ENCODE measurements around the gene CDH16. TPM values are rescaled to one million over a fixed set of nuclear protein-coding genes. Genes with fewer than 3 reads are reported as not detected.

CDH16 gene
- total and polyA plus RNA-seq, 2 of the 13 experiments (the other 11 are each of a cell fraction or from before 2014, with no cell fraction given): 2.7 to 3.9 TPM

DNA sequence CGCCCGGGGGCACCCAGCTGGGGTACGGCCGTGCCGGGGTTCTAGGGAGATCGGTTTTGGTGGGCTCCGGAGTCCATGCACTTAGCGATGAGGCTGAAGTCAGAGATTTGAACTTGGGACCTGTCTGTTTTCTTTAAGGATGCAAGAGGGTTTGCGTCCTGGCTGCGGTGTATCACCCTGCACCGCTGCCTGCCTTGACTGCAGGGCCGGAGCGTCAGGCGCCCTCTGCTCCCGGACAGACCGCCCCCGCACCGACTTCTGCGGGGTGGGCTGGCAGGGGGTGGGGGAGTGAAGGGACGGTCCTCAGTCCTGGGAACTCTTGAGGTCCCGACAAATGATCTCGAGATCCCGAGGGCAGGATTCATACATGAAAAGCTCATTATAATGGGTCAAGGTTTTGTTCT is 37.7 kb downstream of the CDH16 start (continued):
- TF ChIP-seq ZNF570 (CRISPR knock-in tag; IDR thresholded peaks at IDR 0.05; ENCODE audit: borderline replicate concordance) (no peak), AHR (CRISPR knock-in tag; IDR thresholded peaks at IDR 0.05) (no peak), TCF12 (IDR thresholded peaks at IDR 0.05) (no peak), TCF12 (CRISPR knock-in tag; IDR thresholded peaks at IDR 0.05) (0 out of 2 replicates have a peak, but pooled peaks have one; percentile 11), NFYC (CRISPR knock-in tag; IDR thresholded peaks at IDR 0.05) (no peak), ZSCAN29 (CRISPR knock-in tag; conservative IDR thresholded peaks at IDR 0.05) (no peak), NFATC3 (CRISPR knock-in tag; IDR thresholded peaks at IDR 0.05) (0 out of 2 replicates have a peak, but pooled peaks have one; percentile 5), NFKB2 (CRISPR knock-in tag; IDR thresholded peaks at IDR 0.05; ENCODE audit: borderline replicate concordance) (peak; percentile 13; the same call in 1 of the 2 replicates), IRX3 (CRISPR knock-in tag; IDR thresholded peaks at IDR 0.05; ENCODE audit: borderline replicate concordance, low read depth) (no peak), KDM5A (IDR thresholded peaks at IDR 0.05; ENCODE audit: borderline replicate concordance, low read length) (0 out of 2 replicates have a peak, but pooled peaks have one; percentile 12), ARNTL (CRISPR knock-in tag; IDR thresholded peaks at IDR 0.05) (peak; percentile 7; the same call in 1 of the 2 replicates), ZBTB42 (CRISPR knock-in tag; IDR thresholded peaks at IDR 0.05) (no peak), ZNF709 (CRISPR knock-in tag; IDR thresholded peaks at IDR 0.05) (no peak), GPN1 (CRISPR knock-in tag; IDR thresholded peaks at IDR 0.05; ENCODE audit: borderline replicate concordance) (no peak), MED13 (CRISPR knock-in tag; IDR thresholded peaks at IDR 0.05) (0 out of 2 replicates have a peak, but pooled peaks have one; percentile 0)
- TF ChIP-seq, protein P1, sequence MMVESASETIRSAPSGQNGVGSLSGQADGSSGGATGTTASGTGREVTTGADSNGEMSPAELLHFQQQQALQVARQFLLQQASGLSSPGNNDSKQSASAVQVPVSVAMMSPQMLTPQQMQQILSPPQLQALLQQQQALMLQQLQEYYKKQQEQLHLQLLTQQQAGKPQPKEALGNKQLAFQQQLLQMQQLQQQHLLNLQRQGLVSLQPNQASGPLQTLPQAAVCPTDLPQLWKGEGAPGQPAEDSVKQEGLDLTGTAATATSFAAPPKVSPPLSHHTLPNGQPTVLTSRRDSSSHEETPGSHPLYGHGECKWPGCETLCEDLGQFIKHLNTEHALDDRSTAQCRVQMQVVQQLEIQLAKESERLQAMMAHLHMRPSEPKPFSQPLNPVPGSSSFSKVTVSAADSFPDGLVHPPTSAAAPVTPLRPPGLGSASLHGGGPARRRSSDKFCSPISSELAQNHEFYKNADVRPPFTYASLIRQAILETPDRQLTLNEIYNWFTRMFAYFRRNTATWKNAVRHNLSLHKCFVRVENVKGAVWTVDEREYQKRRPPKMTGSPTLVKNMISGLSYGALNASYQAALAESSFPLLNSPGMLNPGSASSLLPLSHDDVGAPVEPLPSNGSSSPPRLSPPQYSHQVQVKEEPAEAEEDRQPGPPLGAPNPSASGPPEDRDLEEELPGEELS (CRISPR knock-in tag; IDR thresholded peaks at IDR 0.05): 0 out of 2 replicates have a peak, but pooled peaks have one; percentile 5
- TF ChIP-seq, protein P2, sequence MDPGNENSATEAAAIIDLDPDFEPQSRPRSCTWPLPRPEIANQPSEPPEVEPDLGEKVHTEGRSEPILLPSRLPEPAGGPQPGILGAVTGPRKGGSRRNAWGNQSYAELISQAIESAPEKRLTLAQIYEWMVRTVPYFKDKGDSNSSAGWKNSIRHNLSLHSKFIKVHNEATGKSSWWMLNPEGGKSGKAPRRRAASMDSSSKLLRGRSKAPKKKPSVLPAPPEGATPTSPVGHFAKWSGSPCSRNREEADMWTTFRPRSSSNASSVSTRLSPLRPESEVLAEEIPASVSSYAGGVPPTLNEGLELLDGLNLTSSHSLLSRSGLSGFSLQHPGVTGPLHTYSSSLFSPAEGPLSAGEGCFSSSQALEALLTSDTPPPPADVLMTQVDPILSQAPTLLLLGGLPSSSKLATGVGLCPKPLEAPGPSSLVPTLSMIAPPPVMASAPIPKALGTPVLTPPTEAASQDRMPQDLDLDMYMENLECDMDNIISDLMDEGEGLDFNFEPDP (CRISPR knock-in tag; conservative IDR thresholded peaks at IDR 0.05): no peak
- TF ChIP-seq, protein P3, sequence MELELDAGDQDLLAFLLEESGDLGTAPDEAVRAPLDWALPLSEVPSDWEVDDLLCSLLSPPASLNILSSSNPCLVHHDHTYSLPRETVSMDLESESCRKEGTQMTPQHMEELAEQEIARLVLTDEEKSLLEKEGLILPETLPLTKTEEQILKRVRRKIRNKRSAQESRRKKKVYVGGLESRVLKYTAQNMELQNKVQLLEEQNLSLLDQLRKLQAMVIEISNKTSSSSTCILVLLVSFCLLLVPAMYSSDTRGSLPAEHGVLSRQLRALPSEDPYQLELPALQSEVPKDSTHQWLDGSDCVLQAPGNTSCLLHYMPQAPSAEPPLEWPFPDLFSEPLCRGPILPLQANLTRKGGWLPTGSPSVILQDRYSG (CRISPR knock-in tag; IDR thresholded peaks at IDR 0.05): peak; percentile 19; the same call in 1 of the 2 replicates
- TF ChIP-seq, protein P4, sequence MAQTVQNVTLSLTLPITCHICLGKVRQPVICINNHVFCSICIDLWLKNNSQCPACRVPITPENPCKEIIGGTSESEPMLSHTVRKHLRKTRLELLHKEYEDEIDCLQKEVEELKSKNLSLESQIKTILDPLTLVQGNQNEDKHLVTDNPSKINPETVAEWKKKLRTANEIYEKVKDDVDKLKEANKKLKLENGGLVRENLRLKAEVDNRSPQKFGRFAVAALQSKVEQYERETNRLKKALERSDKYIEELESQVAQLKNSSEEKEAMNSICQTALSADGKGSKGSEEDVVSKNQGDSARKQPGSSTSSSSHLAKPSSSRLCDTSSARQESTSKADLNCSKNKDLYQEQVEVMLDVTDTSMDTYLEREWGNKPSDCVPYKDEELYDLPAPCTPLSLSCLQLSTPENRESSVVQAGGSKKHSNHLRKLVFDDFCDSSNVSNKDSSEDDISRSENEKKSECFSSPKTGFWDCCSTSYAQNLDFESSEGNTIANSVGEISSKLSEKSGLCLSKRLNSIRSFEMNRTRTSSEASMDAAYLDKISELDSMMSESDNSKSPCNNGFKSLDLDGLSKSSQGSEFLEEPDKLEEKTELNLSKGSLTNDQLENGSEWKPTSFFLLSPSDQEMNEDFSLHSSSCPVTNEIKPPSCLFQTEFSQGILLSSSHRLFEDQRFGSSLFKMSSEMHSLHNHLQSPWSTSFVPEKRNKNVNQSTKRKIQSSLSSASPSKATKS (CRISPR knock-in tag; IDR thresholded peaks at IDR 0.05): no peak
- TF ChIP-seq, protein P5, sequence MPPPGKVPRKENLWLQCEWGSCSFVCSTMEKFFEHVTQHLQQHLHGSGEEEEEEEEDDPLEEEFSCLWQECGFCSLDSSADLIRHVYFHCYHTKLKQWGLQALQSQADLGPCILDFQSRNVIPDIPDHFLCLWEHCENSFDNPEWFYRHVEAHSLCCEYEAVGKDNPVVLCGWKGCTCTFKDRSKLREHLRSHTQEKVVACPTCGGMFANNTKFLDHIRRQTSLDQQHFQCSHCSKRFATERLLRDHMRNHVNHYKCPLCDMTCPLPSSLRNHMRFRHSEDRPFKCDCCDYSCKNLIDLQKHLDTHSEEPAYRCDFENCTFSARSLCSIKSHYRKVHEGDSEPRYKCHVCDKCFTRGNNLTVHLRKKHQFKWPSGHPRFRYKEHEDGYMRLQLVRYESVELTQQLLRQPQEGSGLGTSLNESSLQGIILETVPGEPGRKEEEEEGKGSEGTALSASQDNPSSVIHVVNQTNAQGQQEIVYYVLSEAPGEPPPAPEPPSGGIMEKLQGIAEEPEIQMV (CRISPR knock-in tag; IDR thresholded peaks at IDR 0.05; ENCODE audit: low read depth): peak; percentile 8; the same call in 1 of the 2 replicates
- TF ChIP-seq, protein P6, sequence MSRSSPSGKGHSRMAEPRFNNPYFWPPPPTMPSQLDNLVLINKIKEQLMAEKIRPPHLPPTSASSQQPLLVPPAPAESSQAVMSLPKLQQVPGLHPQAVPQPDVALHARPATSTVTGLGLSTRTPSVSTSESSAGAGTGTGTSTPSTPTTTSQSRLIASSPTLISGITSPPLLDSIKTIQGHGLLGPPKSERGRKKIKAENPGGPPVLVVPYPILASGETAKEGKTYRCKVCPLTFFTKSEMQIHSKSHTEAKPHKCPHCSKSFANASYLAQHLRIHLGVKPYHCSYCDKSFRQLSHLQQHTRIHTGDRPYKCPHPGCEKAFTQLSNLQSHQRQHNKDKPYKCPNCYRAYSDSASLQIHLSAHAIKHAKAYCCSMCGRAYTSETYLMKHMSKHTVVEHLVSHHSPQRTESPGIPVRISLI (CRISPR knock-in tag; IDR thresholded peaks at IDR 0.05; ENCODE audit: borderline replicate concordance): peak; percentile 4; the same call in 1 of the 2 replicates

Measured in HepG2 (cell line).